Ammon's horn (tissue), 1 donor: ENCODE results near the gene SH2D6.
A peak's percentile ranks its signal among the peaks of the same experiment; 100 is the strongest.
"Not testable (repeated sequence)": the region's sequence is repeated elsewhere in the genome, so short reads cannot be mapped to it uniquely, and the experiment has no call there.

ENCODE experiments used
- DNase-seq: peaks from one replicate; pipeline ENCODE4 v3.0.0-alpha.2; 2016; ENCODE audit warnings: low spot score

Gene SH2D6

GRCh38 chr2:85418132-85419008, at the start of gene SH2D6:
Gene SH2D6, plus strand, starts transcription at chr2:85418714. Its CDS starts 10,752 bp downstream, at chr2:85429466.
- DNase-seq: peak; percentile 88

- DNase-seq: no peak
Observed at GRCh38 chr2:85368921-85369320, 49.6 kb upstream of the SH2D6 start.

- DNase-seq: no peak
Observed at GRCh38 chr2:85369500-85369899, 49.0 kb upstream of the SH2D6 start.

- no peak for DNase-seq
Observed at GRCh38 chr2:85371045-85371444, 47.5 kb upstream of the SH2D6 start.

- no peak for DNase-seq
Observed at GRCh38 chr2:85376291-85377065, 42.0 kb upstream of the SH2D6 start.

- DNase-seq: no peak
Observed at GRCh38 chr2:85377083-85377482, 41.4 kb upstream of the SH2D6 start.

- no peak for DNase-seq
Observed at GRCh38 chr2:85378257-85378656, 40.3 kb upstream of the SH2D6 start.

GRCh38 chr2:85380048-85380447, 38.5 kb upstream of the SH2D6 start:
- no peak for DNase-seq

- DNase-seq: not testable (repeated sequence)
Observed at GRCh38 chr2:85383151-85383550, 35.4 kb upstream of the SH2D6 start.

- no peak for DNase-seq
Observed at GRCh38 chr2:85383850-85384249, 34.7 kb upstream of the SH2D6 start.

- DNase-seq: no peak
Observed at GRCh38 chr2:85385746-85386145, 32.8 kb upstream of the SH2D6 start.

GRCh38 chr2:85387754-85388153, 30.8 kb upstream of the SH2D6 start:
- DNase-seq: no peak

GRCh38 chr2:85388878-85389538, 29.5 kb upstream of the SH2D6 start:
- no peak for DNase-seq

- peak; percentile 60 for DNase-seq
Observed at GRCh38 chr2:85390941-85391669, 27.4 kb upstream of the SH2D6 start.

- DNase-seq: no peak
Observed at GRCh38 chr2:85393836-85394235, 24.7 kb upstream of the SH2D6 start.

GRCh38 chr2:85394261-85394681, 24.2 kb upstream of the SH2D6 start:
- peak; percentile 88 for DNase-seq

- no peak for DNase-seq
Observed at GRCh38 chr2:85394976-85395375, 23.5 kb upstream of the SH2D6 start.

- DNase-seq: no peak
Observed at GRCh38 chr2:85395912-85396475, 22.5 kb upstream of the SH2D6 start.

- DNase-seq: no peak
Observed at GRCh38 chr2:85396531-85397470, 21.7 kb upstream of the SH2D6 start.

- no peak for DNase-seq
Observed at GRCh38 chr2:85397925-85398331, 20.6 kb upstream of the SH2D6 start.
